Esophagus muscularis mucosa (tissue), 3 donors: Measurements from ENCODE around the gene PYGB.

Experiments used
- CTCF ChIP-seq, 3 experiments: fragments of 200-600 bp in 2 of 3; fragments of 450-650 bp in 1 of 3; sonication (generic) in 2 of 3; IDR thresholded peaks; one replicate each; pipeline ENCODE4 v1.5.1; 2017 to 2019; ENCODE audit warnings: antibody characterized with exemption in 3 of 3, mild to moderate bottlenecking in 2 of 3, moderate library complexity in 1 of 3
- POLR2AphosphoS5 ChIP-seq, 2 donors: sonication (generic); formaldehyde crosslinking; IDR thresholded peaks; one replicate each; pipeline ENCODE4 v1.6.1; 2017; ENCODE audit warnings: antibody characterized with exemption in 2 of 2

DNA sequence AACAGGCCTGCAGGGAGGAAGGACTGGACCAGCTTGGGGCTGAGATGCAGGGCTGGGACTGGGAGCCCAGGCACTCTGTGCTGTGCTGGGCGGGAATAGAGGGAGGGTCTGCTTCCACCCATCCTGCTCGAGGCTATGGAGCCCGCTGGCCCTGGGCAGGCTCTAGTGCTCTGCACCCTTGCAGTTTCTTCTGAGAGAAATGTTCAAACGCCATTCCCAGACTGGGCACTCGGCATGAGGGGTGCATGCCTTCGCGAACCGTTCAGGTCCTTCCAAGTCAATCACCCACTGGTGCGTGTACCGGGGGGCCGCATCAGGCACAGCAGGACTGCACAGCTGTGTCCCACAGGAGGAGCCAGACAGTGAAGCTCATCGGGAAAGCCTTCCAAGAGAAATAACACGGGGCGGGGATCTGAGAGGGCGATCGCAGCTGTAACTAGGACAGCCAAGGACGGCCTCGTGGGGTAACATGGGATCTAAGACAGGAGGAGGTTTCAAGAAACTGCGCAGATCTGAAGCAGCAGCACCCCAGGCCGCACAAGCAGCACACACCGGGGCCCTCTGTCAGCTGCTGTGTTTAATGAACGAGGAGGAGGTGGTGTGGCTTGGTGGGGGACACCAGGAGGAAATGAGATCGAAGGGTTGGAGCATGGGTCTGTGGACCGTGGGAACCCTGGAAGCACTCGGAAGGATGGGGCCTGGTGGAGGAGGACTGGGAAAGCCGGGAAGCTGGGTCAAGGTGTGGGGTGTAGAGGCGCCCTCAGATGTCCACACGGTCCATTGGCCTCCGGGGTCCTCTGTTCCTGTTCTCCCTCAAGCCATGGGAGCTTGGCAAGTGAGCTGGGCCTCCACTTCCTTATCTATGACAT is 26.1 kb upstream of the PYGB start:
- TF ChIP-seq CTCF (IDR thresholded peaks at IDR 0.05) (no peak), POLR2AphosphoS5 (IDR thresholded peaks at IDR 0.05) (no peak)
